Ishikawa (cell line): ENCODE results near the gene NR3C2.

Experiments
- CEBPB ChIP-seq: IDR thresholded peaks from 2 replicates; pipeline ENCODE4 v1.6.1; 2012
- CREB1 ChIP-seq: IDR thresholded peaks from 2 replicates; pipeline ENCODE4 v1.6.1; 2012; ENCODE audit warnings: low read depth
- EGR1 ChIP-seq: IDR thresholded peaks from 2 replicates; pipeline ENCODE4 v1.6.1; 2012
- EP300 ChIP-seq: IDR thresholded peaks from 2 replicates; pipeline ENCODE4 v1.6.1; 2012; ENCODE audit warnings: borderline replicate concordance
- FOXM1 ChIP-seq: IDR thresholded peaks from 2 replicates; pipeline ENCODE4 v1.6.1; 2012; ENCODE audit warnings: low read depth, borderline replicate concordance
- NFIC ChIP-seq: IDR thresholded peaks from 2 replicates; pipeline ENCODE4 v1.6.1; 2012
- RAD21 ChIP-seq: IDR thresholded peaks from 2 replicates; pipeline ENCODE4 v1.6.1; 2012; ENCODE audit warnings: low read depth
- TAF1 ChIP-seq: IDR thresholded peaks from 2 replicates; pipeline ENCODE4 v1.6.1; 2012; ENCODE audit warnings: low read depth, mild to moderate bottlenecking
- TCF12 ChIP-seq: IDR thresholded peaks from 2 replicates; pipeline ENCODE4 v1.6.1; 2012; ENCODE audit warnings: low read depth
- TEAD4 ChIP-seq: IDR thresholded peaks from 2 replicates; pipeline ENCODE4 v1.6.1; 2012
- YY1 ChIP-seq: IDR thresholded peaks from 2 replicates; pipeline ENCODE4 v1.6.1; 2012; ENCODE audit warnings: low read depth
- ZBTB7A ChIP-seq: IDR thresholded peaks from 2 replicates; pipeline ENCODE4 v1.6.1; 2012; ENCODE audit warnings: low read depth
- TF ChIP-seq, protein P1 (sequence below): IDR thresholded peaks from 2 replicates; pipeline ENCODE4 v1.6.1; 2012
- TF ChIP-seq, protein P2 (sequence below): IDR thresholded peaks from 2 replicates; pipeline ENCODE4 v1.6.1; 2012
- TF ChIP-seq, protein P3 (sequence below): IDR thresholded peaks from 2 replicates; pipeline ENCODE4 v1.6.1; 2012; ENCODE audit warnings: low read depth, mild to moderate bottlenecking

Gene NR3C2

DNA sequence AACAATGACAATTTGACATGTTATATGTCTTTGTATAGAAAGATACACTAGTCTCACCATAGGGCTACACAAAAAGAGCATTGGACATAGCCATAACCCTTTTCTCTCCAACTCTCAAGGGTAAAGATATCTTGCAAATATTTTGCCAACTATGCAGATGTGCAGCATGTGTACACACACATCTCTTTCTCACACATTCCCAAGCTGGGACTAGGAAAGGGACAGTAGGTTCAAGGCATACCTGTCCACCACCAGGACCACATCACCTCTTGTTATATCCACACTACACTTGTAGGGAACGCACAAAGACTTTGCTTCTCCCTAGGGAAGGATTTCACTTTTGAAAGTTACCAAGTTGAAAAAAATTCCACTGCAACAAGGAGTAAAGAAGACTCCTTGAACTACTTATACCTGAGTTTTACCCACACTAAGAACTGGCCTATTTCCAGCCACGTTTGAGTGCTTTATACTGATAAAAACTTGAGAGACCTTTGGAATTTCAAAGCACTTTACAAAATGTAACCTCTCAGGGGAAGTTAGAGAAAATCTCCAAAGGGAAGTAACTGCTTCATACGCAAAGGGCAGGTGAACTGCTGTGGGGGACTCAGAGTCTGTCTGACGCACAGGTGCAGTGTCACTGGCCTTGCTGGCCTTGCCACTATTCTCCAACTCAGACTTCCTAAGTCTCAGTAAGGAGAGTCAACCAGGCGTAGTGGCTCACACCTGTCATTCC lies 36.9 kb downstream of the NR3C2 start:
- TF ChIP-seq ZBTB7A (no peak), NFIC (no peak), YY1 (no peak), TAF1 (no peak), RAD21 (no peak), EGR1 (no peak), CEBPB (no peak), TEAD4 (no peak), CREB1 (no peak)
- TF ChIP-seq, protein P1, sequence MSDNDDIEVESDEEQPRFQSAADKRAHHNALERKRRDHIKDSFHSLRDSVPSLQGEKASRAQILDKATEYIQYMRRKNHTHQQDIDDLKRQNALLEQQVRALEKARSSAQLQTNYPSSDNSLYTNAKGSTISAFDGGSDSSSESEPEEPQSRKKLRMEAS: no peak

DNA sequence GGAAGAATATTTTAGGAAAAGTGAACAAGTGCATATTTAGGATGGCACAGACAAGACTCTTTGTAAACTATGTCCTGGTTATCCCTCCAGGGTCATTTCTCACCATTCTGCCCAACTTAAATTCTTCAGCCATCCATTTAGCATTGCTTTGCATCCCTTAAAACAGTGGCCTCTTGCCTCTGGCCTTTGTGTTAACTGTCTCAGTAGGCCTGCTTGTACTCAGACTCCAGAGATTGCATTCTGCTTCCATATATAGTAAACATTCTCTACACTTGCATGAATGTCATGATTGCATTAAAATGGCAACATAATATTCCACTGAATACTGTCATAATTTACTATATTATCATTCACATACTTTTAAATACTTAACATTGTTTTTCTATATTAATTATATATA lies 43.2 kb downstream of the NR3C2 start:
- TF ChIP-seq, protein P2, sequence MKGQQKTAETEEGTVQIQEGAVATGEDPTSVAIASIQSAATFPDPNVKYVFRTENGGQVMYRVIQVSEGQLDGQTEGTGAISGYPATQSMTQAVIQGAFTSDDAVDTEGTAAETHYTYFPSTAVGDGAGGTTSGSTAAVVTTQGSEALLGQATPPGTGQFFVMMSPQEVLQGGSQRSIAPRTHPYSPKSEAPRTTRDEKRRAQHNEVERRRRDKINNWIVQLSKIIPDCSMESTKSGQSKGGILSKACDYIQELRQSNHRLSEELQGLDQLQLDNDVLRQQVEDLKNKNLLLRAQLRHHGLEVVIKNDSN: no peak

DNA sequence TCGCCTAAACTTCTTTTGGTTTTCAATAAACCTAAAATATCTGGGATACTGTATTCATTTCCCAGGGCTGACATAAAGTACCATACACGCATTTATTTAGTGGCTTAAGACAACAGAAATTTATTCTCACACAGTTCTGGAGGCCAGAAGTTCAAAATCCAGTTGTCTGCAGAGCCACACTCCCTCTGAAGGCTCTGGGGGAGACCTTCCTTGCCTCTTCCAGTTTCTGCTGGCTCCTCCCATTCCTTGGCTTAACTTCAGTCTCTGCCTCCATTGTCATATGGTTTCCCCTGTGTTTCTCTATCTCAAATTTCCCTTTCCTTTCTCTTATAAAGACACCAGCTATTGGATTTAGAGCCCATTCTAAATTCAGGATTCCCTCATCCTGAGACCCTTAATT lies 44.4 kb downstream of the NR3C2 start:
- TF ChIP-seq FOXM1 (no peak), EGR1 (no peak), CEBPB (no peak), TAF1 (no peak), EP300 (no peak), TEAD4 (no peak), CREB1 (no peak), ZBTB7A (no peak), RAD21 (no peak), TCF12 (no peak), NFIC (no peak), YY1 (no peak)
- TF ChIP-seq, protein P1: no peak
- TF ChIP-seq, protein P3, sequence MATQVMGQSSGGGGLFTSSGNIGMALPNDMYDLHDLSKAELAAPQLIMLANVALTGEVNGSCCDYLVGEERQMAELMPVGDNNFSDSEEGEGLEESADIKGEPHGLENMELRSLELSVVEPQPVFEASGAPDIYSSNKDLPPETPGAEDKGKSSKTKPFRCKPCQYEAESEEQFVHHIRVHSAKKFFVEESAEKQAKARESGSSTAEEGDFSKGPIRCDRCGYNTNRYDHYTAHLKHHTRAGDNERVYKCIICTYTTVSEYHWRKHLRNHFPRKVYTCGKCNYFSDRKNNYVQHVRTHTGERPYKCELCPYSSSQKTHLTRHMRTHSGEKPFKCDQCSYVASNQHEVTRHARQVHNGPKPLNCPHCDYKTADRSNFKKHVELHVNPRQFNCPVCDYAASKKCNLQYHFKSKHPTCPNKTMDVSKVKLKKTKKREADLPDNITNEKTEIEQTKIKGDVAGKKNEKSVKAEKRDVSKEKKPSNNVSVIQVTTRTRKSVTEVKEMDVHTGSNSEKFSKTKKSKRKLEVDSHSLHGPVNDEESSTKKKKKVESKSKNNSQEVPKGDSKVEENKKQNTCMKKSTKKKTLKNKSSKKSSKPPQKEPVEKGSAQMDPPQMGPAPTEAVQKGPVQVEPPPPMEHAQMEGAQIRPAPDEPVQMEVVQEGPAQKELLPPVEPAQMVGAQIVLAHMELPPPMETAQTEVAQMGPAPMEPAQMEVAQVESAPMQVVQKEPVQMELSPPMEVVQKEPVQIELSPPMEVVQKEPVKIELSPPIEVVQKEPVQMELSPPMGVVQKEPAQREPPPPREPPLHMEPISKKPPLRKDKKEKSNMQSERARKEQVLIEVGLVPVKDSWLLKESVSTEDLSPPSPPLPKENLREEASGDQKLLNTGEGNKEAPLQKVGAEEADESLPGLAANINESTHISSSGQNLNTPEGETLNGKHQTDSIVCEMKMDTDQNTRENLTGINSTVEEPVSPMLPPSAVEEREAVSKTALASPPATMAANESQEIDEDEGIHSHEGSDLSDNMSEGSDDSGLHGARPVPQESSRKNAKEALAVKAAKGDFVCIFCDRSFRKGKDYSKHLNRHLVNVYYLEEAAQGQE: no peak
- TF ChIP-seq, protein P2: no peak

DNA sequence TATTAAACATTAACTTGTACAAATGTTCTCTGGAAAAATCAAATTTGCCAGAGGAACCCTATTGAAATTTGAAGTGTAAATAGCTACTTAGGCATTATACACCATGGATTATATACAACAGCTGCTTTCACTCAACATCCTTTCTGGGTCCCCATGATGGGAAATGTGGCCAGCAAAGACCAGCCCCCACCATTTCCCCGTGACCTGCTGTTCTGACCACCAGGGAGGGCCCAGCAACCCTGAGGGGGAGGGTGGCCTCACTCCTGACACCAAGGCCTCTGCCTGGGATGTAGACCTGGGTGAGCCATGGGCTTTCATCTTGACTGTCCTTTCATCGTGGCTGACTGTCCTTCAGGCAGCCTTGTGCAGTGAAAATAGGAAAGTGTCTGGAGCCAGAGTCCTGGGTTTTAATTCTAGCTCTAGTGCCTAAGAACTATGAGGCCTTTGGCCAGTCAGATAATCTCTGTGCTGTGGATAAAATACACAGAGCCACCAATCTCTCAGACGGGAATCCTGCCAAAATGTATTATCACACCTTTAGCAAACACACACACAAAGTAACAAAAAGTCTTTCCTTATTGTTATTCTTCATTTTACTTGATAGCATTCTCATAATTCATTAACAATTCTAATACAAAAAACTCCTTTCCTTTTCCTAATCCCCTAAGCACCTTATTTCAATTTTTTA lies 45.1 kb downstream of the NR3C2 start:
- TF ChIP-seq ZBTB7A: no peak
- TF ChIP-seq RAD21: no peak
- TF ChIP-seq, protein P3: no peak
- no peak for TF ChIP-seq FOXM1
- no peak for TF ChIP-seq CREB1
- TF ChIP-seq NFIC: no peak
- no peak for TF ChIP-seq CEBPB
- no peak for TF ChIP-seq TAF1
- no peak for TF ChIP-seq EP300
- TF ChIP-seq, protein P1: no peak
- no peak for TF ChIP-seq EGR1
- TF ChIP-seq YY1: no peak
- TF ChIP-seq, protein P2: no peak
- no peak for TF ChIP-seq TEAD4

DNA sequence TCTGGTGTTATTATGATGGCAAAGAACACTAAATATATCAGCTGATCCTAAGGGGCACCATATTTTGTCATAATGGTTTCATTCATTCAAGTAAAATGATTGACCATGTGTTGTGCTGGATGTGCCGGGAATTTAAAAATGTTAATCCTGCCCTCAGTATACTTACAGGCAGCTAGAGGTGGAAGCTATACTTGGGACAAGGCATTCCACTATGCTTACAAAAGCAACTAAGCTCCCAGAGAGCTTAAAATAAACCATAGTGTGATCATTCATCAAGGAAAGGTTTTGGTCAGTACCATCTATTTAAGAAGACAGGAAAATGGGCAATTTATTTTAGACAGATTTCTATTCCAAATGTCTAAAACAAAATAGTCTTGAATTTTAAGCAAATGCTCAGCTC lies 46.4 kb downstream of the NR3C2 start:
- TF ChIP-seq FOXM1 (no peak), EGR1 (no peak), ZBTB7A (no peak), RAD21 (no peak), CEBPB (no peak), NFIC (no peak), TEAD4 (no peak), EP300 (no peak), TCF12 (no peak)
